Measurements from ENCODE around the gene AKAP6. TPM values are rescaled to one million over a fixed set of nuclear protein-coding genes. Genes with fewer than 3 reads are reported as not detected.

Gene AKAP6
- total and polyA plus RNA-seq, 2 of the 8 experiments (the other 6 are each of a cell fraction or from before 2014, with no cell fraction given), result 0.09 to 0.89 TPM

DNA sequence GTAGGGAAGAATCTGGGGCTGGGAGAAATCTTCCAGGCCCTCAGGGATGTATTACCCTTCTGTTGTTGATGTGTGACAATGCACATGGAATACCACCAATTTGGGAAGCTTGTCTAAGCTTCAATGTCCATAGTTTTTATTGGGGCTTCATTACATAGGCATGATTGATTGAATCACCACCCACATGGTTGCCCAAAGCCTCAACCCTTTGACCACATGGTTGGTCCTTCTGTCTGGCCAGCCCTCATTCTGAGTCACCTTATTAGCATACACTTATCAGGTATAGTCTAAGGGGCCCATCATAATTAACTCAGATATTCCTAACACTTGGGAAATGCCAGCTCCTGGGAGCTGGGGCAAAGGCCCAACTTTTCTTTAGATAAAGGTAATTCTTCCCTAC, 93.3 kb downstream of the AKAP6 start:
- Histone ChIP-seq H2AK5ac (ENCODE audit: low read depth, low read length) (no peak overlapping the region), H2AFZ (ENCODE audit: low read length) (no peak overlapping the region), H3K36me3 (ENCODE audit: control insufficient read depth in 2 of 4, insufficient read depth in 4 of 4, low read length in 3 of 4) (no peaks in the 10 kb centered on the region; a peak in 1 of 8 replicates), H3K23ac (ENCODE audit: insufficient read length) (no peak overlapping the region), H2BK12ac (ENCODE audit: low read depth, low read length) (no peak overlapping the region), H3K79me2 (ENCODE audit: control insufficient read depth in 1 of 2, insufficient read depth in 2 of 2, low read length in 2 of 2) (no peaks in the 10 kb centered on the region), H3K27me3 (replicated peaks in 1 of 4; ENCODE audit: control insufficient read depth in 3 of 4, extremely low read depth in 1 of 4, insufficient read depth in 3 of 4, low read length in 3 of 4) (no peaks in the 10 kb centered on the region), H3K14ac (ENCODE audit: insufficient read length) (no peak overlapping the region), H4K91ac (replicated peaks; ENCODE audit: insufficient read length, low read length) (no peak overlapping the region), H3K18ac (ENCODE audit: extremely low read depth, low read length) (no peak overlapping the region), H3K4me1 (replicated peaks in 1 of 4; ENCODE audit: control insufficient read depth in 3 of 4, insufficient read depth in 4 of 4, low read length in 3 of 4) (peaks cover 0 to 10% (median 2%) of the 10 kb centered on the region in 4 experiments; a peak in 3 of 7 replicates), H3K4me2 (ENCODE audit: insufficient read depth in 1 of 2, low read depth in 2 of 2, low read length in 2 of 2) (no peak overlapping the region), H3K4me3 (ENCODE audit: extremely low read depth in 1 of 4, insufficient read depth in 2 of 4, low read depth in 3 of 4, low read length in 4 of 4) (no peak overlapping the region), H2BK15ac (ENCODE audit: low read length) (no peak overlapping the region), H4K20me1 (replicated peaks in 1 of 2; ENCODE audit: control insufficient read depth in 1 of 2, insufficient read depth in 2 of 2, low read length in 2 of 2) (no peaks in the 10 kb centered on the region), H2BK120ac (replicated peaks; ENCODE audit: low read depth, low read length) (no peak overlapping the region), H2BK5ac (ENCODE audit: low read depth, low read length) (no peak overlapping the region), H3K23me2 (ENCODE audit: low read depth, low read length) (no peaks in the 10 kb centered on the region), H3K9ac (replicated peaks in 1 of 4; ENCODE audit: extremely low read depth in 1 of 4, low read depth in 3 of 4, low read length in 3 of 4) (no peak overlapping the region), H2BK20ac (ENCODE audit: low read length) (no peak overlapping the region), H3K9me3 (ENCODE audit: insufficient read depth in 2 of 2, low read depth in 1 of 2, low read length in 1 of 2) (peaks cover 8 to 11% of the 10 kb centered on the region in 2 experiments; a peak in 2 of 4 replicates), H4K5ac (ENCODE audit: insufficient read length, low read depth, low read length) (no peak overlapping the region), H3K4ac (replicated peaks; ENCODE audit: insufficient read length, low read depth, low read length) (no peak overlapping the region), H3K56ac (replicated peaks; ENCODE audit: insufficient read length, low read depth, low read length) (no peak overlapping the region), H3K79me1 (ENCODE audit: low read depth, low read length) (no peaks in the 10 kb centered on the region), H3K27ac (ENCODE audit: low read depth, low read length) (no peak overlapping the region), H4K8ac (ENCODE audit: extremely low read depth, insufficient read depth, low read length) (no peak overlapping the region)
- FAIRE-seq, result no peak
- TF ChIP-seq CEBPB (IDR thresholded peaks at IDR 0.05; ENCODE audit: low read depth, low read length) (no peak), CHD1 (IDR thresholded peaks at IDR 0.05; ENCODE audit: low read depth, low read length) (no peak), BCL11A (IDR thresholded peaks at IDR 0.05; ENCODE audit: low read depth in 2 of 2, low read length in 2 of 2) (no peak), HDAC6 (IDR thresholded peaks at IDR 0.05; ENCODE audit: low read depth, low read length) (no peak), JUN (IDR thresholded peaks at IDR 0.05; ENCODE audit: low read depth, low read length) (no peak)
- ChIA-PET POLR2A (ENCODE audit: partially characterized antibody) (no interaction called here), CTCF (ENCODE audit: partially characterized antibody) (no interaction called here)
- DNase-seq (ENCODE audit: low read depth in 1 of 2, low spot score in 2 of 2), result no peak
